Uterus (tissue), 2 donors: ENCODE data around the gene RACGAP1.
A peak's percentile ranks its signal among the peaks of the same experiment; 100 is the strongest.

Source experiments
- POLR2A ChIP-seq, 2 donors: fragments of 450-650 bp; IDR thresholded peaks; one replicate each; pipeline ENCODE4 v1.6.1; 2016; ENCODE audit warnings: antibody characterized with exemption in 2 of 2, mild to moderate bottlenecking in 1 of 2, moderate library complexity in 1 of 2
- TF ChIP-seq, protein P1 (sequence below), 4 experiments: fragments of 200-600 bp in 2 of 4; fragments of 450-650 bp in 2 of 4; sonication (generic) in 2 of 4; IDR thresholded peaks; one replicate each; pipeline ENCODE4 v1.5.1; 2016 to 2019; ENCODE audit warnings: antibody characterized with exemption in 4 of 4, mild to moderate bottlenecking in 2 of 4, moderate library complexity in 1 of 4

DNA sequence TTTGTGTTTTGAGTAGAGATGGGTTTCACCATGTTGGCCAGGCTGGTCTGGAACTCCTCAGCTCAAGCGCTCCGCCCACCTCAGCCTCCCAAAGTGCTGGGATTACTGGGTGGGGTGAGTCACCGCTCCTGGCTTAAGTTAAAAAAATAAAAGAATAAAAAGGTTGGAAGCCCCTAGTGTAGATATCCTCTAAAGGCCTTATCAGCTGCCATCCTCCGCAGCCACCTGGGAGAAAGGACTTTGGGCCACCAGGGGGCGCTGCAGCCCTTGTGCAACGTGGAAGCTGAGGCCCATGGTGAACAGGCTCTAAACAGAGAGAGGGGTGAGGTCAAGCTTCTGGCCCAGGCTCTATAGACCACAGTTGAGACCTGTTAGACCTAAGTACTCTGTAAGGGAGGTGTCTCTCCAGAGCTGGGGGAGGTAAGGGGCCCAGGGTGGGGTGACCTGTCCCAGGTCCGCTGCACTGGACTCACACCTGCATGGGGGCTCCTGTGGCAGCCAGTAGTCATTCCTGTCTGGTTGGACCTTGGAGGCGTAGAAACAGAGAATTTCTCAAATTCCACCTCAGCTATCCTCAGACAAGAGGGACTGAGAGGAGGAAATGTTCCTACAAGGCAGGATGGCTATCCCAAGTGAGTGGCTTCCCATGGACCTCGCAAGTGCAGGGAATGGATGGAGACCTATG, 14.0 kb upstream of the RACGAP1 start:
- no peak for TF ChIP-seq POLR2A (IDR thresholded peaks at IDR 0.05)
- TF ChIP-seq, protein P1, sequence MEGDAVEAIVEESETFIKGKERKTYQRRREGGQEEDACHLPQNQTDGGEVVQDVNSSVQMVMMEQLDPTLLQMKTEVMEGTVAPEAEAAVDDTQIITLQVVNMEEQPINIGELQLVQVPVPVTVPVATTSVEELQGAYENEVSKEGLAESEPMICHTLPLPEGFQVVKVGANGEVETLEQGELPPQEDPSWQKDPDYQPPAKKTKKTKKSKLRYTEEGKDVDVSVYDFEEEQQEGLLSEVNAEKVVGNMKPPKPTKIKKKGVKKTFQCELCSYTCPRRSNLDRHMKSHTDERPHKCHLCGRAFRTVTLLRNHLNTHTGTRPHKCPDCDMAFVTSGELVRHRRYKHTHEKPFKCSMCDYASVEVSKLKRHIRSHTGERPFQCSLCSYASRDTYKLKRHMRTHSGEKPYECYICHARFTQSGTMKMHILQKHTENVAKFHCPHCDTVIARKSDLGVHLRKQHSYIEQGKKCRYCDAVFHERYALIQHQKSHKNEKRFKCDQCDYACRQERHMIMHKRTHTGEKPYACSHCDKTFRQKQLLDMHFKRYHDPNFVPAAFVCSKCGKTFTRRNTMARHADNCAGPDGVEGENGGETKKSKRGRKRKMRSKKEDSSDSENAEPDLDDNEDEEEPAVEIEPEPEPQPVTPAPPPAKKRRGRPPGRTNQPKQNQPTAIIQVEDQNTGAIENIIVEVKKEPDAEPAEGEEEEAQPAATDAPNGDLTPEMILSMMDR (IDR thresholded peaks at IDR 0.05), result peak; percentile 67 to 83 (median 80)
